ENCODE measurements around the gene SMG9.
A peak's percentile ranks its signal among the peaks of the same experiment; 100 is the strongest.

Gene SMG9, protein sequence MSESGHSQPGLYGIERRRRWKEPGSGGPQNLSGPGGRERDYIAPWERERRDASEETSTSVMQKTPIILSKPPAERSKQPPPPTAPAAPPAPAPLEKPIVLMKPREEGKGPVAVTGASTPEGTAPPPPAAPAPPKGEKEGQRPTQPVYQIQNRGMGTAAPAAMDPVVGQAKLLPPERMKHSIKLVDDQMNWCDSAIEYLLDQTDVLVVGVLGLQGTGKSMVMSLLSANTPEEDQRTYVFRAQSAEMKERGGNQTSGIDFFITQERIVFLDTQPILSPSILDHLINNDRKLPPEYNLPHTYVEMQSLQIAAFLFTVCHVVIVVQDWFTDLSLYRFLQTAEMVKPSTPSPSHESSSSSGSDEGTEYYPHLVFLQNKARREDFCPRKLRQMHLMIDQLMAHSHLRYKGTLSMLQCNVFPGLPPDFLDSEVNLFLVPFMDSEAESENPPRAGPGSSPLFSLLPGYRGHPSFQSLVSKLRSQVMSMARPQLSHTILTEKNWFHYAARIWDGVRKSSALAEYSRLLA

DNA sequence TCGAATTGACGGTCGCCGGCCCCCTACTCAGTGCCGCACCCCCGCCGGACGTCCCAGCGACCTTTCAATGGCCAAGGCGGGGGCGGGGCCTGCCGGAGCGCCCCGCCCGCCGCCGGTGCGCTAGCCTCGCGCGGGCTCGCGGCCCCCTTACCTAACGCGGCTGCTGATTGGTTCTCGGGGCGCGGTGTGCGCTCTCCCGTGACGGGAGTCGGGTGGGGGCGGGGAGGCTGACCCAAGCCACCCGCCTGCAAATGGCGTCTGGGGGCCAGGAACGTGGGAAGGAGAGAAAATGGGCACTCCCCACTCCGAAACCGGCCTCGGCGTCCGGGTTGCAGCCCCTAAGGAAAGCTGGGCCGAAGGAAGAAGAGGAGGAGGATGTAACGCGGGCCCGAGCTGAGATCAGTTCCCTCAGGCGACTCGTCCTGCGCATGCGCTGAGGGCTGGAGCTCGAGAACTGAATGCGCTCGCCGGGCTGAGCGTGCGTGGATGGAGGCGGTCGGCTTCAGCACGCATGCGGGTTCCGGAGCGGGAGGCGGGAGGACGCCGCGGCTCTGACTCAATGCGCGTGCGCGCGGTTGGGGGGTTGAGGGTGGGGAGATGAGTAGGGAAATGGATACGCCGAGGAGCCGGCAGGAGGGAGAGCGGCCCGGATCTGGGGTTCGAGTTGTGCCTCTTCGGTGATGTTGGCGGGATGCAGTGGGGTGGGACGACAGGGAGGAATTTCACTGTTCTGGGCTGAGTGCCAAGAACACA, at the start of gene SMG9:
Gene SMG9 (minus strand): TSS at position 460 of the 753 bp plus-strand sequence. CDS start 4,221 bp downstream, outside the sequence.
- DNase-seq, result peak; percentile 98 to 99

DNA sequence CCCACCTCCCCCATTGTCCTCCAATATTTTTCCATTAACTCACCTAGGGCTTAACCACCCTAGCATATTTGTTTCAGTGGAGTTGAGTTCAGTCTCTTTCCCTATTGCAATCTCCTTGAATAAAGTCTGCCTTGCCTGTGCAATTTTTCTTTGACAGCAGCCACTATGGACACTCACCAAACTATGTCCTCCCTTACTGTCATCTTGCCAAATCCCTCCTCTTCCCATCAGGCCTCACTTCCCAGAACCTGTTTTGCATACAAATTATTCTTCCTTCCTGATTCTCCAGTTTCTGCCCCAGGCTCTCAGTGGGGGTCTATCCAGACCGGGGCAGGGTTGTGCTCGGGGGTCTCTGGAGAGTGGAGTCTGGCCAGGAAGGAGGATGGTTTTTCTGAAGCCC, 49.7 kb upstream of the SMG9 start:
- DNase-seq, result no peak

DNA sequence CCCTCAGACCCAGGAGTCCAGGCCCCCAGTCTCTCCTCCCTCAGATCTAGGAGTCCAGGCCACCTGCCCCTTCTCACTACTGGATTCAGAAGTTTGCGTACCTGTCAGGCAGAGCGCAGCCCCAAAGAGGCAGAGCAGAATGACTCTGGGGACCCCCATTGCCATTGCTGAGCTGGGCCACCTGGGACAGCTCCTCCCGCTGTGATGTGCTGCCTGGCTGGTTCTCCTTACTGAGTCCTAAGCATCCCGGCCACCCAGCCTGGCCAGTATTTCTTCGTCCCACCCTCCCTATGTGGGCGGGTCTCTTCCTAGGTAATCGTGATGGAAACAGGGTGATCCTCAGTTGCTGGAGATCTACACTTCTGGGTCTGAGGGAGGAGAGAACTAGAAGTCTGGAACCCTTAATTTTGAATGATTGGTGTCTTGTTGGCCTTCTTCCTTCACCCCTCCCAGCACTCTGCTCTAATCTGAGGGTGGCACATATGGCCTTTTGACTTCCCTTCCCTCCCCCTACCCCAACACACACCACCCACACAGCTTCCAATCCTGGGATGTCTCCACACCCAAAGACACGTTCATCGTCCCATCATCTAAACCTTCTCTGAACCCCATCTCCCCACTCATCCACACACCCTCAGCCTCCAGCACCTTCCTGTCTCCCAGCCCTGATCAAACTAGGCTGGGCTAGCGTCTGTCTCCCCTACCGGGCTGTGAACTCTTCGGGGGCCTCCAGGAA, 47.6 kb upstream of the SMG9 start, which contains the start of gene LYPD5:
Gene LYPD5 (minus strand): TSS at position 232 of the 736 bp plus-strand sequence. CDS start 67 bp downstream, at position 165.
- no peak for DNase-seq

DNA sequence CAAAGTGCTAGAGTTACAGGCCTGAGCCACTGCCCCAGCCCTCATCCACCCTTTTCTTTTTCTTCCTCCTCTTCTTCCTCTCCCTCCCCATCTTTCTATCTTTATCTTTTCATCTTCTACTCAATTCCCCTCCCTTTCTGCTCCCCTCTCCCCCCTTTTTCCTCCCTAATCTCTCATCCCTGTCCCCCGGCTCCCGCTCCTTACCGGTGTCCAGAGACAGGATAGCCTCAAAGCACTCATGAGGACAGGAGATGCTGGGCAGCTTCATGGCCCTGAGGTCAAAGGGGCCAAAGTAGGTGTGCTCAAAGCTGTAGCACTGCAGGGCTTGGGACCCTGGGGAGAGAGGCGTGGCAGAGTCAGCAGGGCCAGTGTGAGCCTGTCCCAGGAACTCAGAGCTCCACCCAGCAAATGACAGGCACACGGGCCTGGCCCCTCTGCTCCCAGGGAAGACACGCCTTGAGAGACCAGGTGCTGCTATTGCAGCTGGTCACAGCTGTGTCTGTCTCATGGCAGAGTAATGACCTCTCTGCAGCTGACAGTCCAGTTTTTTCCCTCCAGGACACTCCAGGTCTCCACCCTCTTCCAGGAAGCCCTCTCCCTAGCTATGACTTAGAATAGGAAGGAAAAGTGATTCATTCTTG, 44.9 kb upstream of the SMG9 start:
- DNase-seq, result no peak

DNA sequence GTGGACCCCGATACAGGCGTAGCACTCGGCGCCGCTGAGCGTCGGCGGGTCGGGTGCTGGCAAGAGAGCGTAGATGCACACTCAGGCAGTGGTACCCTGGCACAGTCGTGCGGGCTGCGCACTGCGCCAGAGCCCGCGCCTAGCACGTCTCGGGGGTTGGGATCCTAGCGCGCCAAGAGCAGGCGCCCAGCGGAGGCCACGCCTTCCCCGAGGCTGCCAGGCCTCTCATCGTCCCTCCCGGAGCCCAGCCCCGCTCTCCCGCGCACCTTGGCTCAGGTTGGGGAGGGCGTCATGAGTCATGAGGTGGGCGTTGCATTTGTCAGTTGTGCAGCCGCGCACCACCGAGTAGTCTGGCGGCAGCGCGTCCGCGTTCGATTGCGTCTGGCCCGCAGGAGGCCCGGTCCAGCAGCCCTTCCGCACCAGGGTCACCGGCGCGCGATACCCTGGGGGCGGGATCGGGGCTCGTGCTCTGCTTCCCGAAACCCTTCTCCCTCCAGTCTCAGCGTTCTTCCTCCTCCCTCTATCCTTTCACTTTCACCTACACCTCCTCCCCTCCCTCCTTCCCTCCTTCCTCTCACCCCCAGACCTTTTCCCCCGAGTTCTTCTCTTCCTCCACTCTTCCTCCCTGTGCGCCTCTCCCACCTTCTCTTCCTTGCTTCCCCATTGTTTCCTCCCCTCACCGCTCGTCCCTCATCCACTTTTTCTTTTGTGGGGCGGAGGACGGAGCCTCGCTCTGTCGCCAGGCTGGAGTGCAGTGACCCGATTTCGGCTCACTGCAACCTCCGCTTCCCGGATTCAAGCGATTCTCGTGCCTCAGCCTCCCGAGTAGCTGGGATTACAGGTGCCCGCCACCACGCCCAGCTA, 44.0 kb upstream of the SMG9 start:
- DNase-seq, result peak; percentile 65 to 71

DNA sequence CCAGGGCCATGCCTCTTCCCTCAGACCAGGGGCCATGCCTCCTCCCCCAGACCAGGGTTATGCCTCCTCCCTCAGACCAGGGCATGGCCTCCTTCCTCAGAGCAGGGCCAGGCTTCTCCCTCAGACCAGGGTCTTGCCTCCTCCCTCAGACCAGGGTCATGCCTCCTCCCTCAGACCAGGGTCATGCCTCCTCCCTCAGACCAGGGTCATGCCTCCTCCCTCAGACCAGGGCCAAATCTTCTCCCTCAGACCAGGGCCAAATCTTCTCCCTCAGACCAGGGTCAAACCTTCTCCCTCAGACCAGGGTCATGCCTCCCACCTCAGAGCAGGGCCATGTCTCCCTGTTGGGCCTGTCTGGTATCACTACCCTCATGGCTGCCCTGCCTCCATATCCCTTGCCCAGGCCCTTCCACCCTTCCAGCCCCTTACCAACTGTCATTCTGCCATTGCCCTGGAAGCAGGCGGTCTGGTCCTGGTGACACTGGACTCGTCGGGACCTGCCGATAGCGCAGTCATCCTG, 43.3 kb upstream of the SMG9 start:
- DNase-seq, result no peak

DNA sequence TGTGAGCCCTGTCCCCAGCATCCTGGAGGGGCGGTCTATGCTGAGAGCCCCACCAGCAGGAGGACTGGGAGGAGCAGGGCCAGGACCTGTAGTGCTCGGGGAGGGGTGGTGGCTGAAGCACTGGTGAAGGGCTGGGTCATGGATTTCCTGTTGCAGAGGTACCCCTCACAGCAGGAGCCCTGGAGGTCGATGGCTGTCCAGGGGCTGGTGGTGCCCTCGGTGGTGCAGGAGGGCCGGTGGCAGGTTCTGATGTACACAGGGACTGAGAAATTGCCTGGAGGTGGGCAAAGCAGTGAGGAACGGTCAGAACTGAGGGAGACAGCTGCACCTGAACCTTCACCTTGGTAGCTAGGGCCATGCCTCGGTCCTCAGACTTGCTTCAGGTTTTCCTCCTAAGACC, 42.8 kb upstream of the SMG9 start:
- no peak for DNase-seq

DNA sequence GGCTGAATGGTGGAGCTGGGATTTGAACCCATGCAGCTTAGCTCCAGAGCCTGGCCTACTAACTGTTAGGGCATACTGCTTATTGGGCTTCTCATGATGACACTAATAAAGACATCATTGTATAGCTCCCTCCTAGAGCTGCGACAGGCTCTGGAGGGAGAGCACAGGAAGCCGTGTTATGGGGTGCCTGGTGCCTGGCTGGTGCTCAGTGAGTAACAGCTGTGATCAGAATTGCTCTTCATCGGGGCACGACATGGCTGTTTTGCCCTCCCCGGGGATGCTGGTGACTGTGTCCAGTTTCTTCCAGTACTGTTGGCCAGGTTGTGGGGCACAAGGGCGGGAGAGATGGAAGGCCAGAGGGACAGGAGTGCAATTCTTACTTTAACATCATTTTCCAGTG, 42.4 kb upstream of the SMG9 start:
- DNase-seq, result no peak

DNA sequence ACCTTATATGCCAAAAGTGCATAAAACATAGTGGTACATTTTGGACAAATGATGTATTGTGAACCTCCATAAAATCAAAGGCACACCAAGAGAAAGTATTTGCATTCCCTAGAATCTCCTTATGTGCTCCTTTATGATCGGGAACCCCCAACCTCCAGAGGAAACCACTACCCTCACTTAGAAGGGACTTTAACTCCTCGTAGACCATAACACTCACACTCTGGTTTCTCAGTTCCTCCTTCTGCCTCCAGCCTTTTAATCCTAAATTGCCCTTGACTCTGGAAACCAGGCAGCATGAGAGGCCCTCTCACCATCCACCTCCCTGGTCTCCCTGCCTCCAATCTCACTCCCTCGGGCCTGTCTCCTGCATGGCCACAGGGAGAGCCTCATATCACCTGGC, 35.8 kb upstream of the SMG9 start:
- no peak for DNase-seq

DNA sequence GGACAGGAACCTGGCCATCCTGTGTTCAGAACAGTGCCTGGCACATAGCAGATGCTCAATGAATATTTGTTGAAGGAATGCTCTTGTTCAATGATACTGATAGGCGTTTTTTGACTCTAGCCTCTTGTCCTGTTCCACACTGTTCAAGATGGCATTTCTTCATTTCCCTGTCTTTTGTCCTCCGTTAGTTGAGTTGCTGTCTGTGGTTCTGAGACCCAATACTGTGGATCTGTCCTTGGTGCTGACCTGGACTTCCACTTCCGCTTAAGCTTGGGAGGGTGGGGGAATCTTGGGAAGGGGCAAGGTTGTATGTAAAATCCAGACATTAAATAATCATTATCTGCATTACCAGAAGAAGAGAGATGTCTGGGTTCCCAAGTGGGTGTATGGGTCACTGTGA, 34.3 kb upstream of the SMG9 start:
- no peak for DNase-seq

DNA sequence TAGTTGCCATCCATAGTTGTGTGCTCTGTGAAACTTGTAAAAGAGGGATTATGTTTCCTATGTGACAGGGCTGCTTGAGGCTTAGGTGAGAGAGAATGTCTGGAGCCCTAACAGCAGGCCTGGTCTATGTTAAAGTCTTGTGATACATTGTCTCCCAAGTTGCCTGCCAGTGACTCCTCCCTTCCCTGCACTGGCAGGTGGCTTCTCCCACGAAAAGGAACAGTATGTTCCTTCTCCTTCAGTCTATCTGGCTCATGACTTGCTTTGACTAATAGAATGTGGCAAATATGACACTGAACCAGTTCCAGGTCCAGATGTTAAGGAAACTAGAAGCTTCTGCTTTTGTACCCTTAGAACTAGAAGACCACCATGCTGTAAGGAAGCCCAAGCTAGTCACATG, 31.9 kb upstream of the SMG9 start:
- DNase-seq, result no peak

DNA sequence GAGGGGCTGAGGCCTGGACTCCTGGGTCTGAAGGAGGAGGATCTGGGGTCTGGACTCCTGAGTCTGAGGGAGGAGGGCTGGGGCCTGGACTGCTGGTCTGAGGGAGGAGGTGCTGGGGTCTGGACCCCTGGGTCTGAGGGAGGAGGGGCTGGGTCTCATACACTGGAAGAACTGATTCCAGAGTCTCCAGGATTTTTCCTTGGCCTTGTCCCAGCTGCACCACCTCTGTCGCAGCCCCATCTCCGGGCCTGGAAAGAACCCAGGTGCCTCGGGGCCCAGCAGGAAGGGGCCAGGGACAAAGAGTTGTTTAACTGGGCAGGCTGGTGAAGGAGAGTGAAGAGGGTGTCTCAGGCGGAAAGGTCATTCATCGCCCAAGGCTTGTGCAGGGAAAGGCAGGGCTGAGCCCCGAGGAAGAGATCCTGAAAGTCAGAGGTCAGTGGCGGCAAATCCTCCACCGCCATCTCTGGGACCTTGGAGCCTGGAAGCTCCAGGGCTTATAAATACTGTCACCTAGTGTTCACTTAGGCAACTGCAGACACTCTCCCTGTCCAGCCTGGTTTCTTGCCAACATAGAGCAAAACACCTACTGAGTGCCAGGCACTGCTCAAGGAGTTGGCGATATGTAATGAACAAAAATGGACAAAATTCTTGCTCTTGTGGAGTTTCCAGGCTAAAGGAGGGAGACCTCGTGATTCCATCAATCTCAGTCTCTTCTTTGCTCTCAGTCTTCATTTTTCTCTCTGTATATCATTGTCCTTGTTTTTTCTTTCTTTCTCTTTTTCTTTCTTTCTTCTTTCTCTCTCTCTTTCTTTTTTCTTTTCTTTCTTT, 30.4 kb upstream of the SMG9 start:
- peak; percentile 31 to 63 for DNase-seq

DNA sequence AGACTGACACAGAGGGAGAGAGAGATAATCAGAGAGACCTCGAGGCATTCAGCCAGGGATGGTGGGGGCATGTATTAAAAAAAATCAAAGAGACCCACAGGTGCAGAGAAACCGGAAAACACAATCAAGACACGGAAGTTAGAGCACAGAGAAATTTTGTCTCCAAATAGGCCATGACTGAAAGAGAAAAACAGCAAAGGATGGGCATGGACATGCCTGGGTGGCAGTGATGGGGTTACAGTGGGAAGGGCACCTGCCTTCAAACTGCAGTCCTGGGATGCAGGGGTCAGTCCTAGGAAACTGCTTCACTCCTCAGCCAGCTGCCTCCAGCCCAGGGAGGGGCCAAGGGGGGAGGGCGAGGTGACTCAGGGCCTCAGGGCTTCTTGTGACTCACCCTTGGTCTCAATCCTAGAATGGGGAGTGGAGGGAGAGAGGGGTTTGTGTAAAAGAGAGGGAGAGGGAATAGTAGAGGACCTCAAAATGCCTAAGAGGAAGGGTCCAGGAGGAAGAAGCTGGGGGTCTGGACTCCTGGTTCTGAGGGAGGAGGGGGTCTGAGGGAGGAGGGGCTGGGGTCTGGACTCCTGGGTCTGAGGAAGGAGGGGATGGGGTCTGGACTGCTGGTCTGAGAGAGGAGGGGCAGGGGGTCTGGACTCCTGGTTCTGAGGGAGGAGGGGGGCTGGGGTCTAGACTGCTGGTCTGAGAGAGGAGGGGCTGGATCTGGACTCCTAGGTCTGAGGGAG, 29.6 kb upstream of the SMG9 start:
- DNase-seq, result no peak

DNA sequence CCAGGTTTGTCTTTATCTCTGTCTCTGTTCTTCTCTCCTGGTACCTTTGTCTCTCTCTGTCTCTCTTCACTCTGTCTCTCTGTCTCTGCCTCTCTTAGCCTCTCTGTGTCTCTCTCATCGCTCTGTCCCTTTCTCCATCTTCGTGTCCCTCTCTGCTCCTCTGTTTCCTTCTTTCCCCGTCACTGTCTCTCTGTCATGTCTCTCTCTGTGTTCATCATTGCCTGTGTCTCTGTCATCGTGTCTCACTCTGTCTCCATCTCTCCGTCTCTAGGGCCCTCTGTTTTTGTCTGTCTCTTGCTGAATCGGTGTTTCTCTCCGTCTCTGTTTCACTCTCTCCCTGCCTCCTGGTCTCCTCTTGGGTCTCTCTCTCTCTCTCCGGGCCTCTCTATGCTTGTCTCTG, 28.9 kb upstream of the SMG9 start:
- no peak for DNase-seq

DNA sequence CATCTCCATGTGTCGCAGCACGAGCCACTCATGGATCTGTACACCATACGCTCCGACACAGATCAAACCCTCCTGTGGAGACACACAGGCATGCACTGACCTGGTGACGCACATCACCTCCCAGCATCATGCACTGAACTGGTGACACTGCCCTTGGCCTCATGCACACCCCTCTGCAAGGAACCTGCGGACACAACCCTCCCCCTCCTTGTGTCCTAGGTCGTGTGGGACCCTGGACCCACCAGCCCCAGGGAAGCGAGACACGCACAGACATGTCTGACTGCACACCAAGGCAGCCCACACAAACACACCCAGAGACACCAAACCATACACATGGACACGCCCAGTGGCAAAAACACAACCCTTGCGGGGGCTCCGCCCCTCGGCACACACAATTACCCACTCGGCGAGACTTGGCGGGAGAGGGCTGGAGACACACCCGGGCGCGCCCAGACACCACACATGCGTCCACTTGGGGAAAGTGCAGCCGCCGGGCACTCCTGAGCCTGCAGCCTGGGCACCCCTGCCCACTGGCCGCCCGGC, 28.0 kb upstream of the SMG9 start:
- DNase-seq, result no peak

DNA sequence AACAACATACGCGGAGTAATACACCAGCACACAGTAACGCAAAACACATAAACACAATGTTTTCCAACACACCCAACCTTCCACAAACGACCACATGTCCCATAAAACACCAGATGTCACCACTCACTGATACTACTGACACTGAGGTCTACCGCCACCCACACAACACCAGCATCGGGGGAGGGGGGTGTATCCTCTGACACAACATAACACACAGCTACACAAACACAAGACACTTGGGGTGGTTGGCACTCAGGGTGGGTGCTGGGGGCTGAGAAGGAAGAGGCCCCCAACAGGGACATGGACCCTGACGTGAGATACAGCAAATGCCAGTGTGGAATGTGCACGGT, 27.5 kb upstream of the SMG9 start:
- DNase-seq, result no peak

DNA sequence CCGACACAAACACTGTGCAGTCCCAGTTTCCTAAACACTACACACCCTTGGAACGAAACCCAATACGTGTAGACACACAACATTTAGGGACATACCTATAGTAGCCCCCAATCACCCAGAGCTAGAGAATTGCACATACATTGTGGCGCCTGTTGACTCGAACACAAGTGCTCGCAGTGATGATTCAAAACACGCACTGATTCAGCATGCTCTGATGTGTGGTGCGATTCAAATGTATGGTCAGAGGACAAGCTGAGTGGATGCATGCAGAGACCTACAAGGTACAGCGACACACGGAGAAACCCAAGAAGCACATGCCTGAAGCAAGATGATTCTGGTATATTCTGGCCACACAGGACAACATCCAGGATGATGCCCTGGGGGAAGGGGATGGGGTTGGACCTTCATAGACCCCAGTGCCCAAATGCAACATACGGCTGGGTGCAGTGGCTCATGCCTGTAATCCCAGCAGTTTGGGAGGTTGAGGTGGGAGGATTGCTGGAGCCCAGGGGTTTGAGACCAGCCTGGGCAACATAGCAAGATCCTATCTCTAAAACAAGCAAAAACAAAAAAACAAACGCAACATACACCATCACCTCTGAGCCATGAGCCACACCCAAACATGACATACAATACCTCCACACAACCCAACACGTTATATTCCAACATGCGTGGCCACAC, 27.0 kb upstream of the SMG9 start:
- DNase-seq, result no peak

DNA sequence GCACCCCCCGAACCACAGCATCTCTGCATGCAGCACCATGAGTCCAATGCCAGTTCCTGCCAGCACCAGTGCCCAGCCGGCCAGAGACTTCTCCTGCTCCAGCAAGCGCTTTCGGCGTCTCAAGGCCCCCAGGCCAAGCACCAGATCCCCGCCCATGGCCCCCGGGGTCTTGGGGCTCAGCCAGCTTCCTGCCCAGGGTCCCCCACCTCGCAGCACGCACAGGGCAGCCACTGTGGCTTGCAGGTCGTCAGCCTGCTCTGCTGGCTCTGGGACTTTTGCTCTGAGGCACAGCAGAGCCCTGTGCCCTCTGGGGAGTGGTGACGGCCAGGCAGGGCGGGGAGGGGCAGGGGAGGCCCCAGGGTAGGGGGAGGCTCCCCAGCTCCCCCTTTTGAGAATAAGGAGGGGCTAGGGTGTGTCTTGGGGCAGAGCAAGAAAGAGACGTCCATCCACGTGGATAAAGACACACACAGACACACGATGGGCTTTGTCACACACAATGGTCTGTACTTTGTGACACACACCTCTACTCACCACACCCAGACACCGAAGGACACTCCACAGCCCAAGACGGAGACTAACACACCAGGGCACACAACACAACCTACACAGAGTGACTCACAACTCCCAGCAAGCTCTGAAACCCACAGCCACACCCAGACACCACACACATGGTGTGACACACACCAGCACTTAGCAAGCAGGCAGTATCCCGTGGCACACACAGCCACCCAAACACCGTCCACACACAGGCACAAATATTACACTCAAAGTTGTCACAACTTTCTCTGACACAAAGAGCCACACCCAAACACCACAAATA, 26.2 kb upstream of the SMG9 start, which contains the start of gene KCNN4:
Gene KCNN4 (minus strand): TSS at position 268 of the 820 bp plus-strand sequence. CDS start 112 bp downstream, at position 156.
- no peak for DNase-seq

All from NCI-H1930 (cell line).